ENCODE measurements around the gene STX1A.

DNA sequence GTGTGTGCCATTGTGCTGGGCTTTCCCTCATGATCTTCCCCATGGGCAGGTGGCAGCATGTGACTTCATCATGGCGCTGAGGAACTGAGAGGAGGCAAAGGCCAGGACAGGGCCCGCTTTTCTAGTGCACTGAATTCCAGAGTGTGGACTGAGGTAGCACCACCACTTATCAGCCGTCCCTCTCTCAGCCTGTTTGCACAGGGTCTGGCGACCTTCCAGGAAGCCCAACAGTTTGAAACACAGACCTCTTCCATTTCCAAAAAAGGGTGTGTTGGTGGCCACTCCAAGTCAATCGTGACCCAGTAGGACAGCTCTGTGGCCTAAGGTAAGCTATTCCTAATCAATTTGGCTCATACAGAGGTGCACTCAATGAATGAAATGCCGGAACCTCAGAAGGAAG lies 40.6 kb downstream of the STX1A start:
- no peak for TF ChIP-seq POLR2A (IDR thresholded peaks at IDR 0.05)
- TF ChIP-seq, protein P1, sequence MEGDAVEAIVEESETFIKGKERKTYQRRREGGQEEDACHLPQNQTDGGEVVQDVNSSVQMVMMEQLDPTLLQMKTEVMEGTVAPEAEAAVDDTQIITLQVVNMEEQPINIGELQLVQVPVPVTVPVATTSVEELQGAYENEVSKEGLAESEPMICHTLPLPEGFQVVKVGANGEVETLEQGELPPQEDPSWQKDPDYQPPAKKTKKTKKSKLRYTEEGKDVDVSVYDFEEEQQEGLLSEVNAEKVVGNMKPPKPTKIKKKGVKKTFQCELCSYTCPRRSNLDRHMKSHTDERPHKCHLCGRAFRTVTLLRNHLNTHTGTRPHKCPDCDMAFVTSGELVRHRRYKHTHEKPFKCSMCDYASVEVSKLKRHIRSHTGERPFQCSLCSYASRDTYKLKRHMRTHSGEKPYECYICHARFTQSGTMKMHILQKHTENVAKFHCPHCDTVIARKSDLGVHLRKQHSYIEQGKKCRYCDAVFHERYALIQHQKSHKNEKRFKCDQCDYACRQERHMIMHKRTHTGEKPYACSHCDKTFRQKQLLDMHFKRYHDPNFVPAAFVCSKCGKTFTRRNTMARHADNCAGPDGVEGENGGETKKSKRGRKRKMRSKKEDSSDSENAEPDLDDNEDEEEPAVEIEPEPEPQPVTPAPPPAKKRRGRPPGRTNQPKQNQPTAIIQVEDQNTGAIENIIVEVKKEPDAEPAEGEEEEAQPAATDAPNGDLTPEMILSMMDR (IDR thresholded peaks at IDR 0.05 in 8 of 11, conservative IDR thresholded peaks at IDR 0.05 in 3 of 11): no peak

All from spleen (tissue), 7 donors.